OCI-LY3 (cell line): ENCODE data around the gene KCNG3.

Source experiments
- EZH2phosphoT487 ChIP-seq: fragments of 200-600 bp; shearing (Covaris generic); IDR thresholded peaks from 2 replicates; pipeline ENCODE4 v1.6.1; 2018; ENCODE audit warnings: antibody characterized with exemption, mixed run types, low read depth
- TF ChIP-seq, protein P1 (sequence below): fragments of 200-600, 300-600 bp; sonication (generic); IDR thresholded peaks from 2 replicates; pipeline ENCODE4 v1.5.1; 2014; ENCODE audit warnings: antibody characterized with exemption, low read length, low read depth

DNA sequence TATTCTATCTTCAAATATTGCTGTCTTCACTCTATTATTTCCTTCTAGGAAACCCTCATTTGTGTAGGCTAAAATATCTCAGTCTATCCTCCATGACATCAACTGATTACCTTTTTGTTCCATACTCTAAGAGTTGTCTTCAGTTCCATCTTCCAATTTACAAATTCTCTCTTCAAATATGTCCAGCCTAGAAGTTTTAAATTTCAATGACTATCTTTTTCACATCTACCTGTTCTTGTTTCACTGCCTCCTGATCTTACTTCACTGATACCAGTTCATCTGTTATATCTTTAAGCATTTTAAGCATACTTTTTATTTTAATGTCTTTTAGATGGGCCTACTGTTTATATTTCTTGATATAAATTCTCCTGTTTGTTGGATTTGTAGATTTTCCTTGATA is 79.1 kb downstream of the KCNG3 start:
- TF ChIP-seq, protein P1, sequence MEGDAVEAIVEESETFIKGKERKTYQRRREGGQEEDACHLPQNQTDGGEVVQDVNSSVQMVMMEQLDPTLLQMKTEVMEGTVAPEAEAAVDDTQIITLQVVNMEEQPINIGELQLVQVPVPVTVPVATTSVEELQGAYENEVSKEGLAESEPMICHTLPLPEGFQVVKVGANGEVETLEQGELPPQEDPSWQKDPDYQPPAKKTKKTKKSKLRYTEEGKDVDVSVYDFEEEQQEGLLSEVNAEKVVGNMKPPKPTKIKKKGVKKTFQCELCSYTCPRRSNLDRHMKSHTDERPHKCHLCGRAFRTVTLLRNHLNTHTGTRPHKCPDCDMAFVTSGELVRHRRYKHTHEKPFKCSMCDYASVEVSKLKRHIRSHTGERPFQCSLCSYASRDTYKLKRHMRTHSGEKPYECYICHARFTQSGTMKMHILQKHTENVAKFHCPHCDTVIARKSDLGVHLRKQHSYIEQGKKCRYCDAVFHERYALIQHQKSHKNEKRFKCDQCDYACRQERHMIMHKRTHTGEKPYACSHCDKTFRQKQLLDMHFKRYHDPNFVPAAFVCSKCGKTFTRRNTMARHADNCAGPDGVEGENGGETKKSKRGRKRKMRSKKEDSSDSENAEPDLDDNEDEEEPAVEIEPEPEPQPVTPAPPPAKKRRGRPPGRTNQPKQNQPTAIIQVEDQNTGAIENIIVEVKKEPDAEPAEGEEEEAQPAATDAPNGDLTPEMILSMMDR: no peak
- no peak for TF ChIP-seq EZH2phosphoT487
